AG04449 (cell line): ENCODE data around the gene MAFF.

ENCODE experiments used
- CTCF ChIA-PET: fragments of 350-600 bp; formaldehyde crosslinking; extraction: SDS; loops from one replicate; lab custom pipeline; 2021; ENCODE audit warnings: antibody characterized with exemption; lab: Yijun Ruan, JAX
- POLR2A ChIA-PET: fragments of 400-600, 350-600 bp; formaldehyde crosslinking; extraction: SDS; loops from one replicate; lab custom pipeline; 2020; ENCODE audit warnings: antibody characterized with exemption, inconsistent platforms; lab: Yijun Ruan, JAX
- DNase-seq: peaks from one replicate; pipeline ENCODE4 v3.0.0-alpha.2; 2010; ENCODE audit warnings: low read depth, low spot score
- H3K4me3 ChIP-seq: 2 replicates; pipeline ENCODE4 v1.5.1; 2011; ENCODE audit warnings: low read depth, mild to moderate bottlenecking, control low read depth, low read length
- TF ChIP-seq, protein P1 (sequence below): IDR thresholded peaks from one replicate; pipeline ENCODE4 v1.5.1; 2011; ENCODE audit warnings: mild to moderate bottlenecking, moderate library complexity, low read length, control low read depth, inconsistent platforms; ENCODE audit not compliant: insufficient read depth; ENCODE audit errors: missing control alignments

Gene MAFF

DNA sequence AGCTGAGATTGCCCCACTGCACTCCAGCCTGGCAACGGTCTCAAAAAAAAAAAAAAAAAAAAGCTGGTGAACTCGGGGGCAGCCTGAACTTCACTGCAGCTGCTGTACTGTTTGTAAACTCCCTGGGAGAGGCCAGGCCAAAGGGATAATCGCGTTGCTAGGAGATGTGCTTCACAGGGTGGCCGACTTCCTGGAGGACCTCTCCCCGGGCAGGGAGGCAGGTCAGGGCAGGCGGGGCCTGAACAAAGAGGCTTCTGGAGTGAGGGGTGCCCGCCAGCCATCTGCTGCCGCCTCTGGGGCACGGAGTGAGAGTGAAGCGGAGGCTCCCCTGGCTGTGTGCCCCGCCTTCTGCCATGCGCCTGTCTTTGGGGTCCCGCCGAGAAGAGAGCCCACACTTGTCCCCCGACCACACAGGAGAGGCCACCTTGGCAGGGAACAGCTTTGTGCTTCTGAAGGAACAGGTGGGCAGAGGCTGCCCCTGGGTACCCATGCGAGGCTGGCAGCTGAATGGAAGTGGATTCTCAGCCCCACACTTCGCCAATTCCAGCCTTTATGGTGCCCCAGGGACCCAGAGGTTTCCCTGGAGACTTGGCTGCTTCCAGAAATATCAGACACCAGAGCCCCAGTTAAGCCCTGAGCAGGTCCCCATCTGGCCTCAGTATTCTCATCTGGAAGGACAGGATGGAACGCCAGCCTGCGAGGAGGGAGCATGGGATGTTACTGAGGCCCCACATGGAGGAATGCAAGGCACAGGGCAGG lies 41.4 kb downstream of the MAFF start:
- TF ChIP-seq, protein P1, sequence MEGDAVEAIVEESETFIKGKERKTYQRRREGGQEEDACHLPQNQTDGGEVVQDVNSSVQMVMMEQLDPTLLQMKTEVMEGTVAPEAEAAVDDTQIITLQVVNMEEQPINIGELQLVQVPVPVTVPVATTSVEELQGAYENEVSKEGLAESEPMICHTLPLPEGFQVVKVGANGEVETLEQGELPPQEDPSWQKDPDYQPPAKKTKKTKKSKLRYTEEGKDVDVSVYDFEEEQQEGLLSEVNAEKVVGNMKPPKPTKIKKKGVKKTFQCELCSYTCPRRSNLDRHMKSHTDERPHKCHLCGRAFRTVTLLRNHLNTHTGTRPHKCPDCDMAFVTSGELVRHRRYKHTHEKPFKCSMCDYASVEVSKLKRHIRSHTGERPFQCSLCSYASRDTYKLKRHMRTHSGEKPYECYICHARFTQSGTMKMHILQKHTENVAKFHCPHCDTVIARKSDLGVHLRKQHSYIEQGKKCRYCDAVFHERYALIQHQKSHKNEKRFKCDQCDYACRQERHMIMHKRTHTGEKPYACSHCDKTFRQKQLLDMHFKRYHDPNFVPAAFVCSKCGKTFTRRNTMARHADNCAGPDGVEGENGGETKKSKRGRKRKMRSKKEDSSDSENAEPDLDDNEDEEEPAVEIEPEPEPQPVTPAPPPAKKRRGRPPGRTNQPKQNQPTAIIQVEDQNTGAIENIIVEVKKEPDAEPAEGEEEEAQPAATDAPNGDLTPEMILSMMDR = no peak
- POLR2A ChIA-PET = no interaction called here
- no peak for DNase-seq
- H3K4me3 ChIP-seq = no peak overlapping the region
- CTCF ChIA-PET = interaction anchor here (0.9 kb wide), 1 partner anchor 127 kb away, joined by 3 read pairs; no protein-coding TSS in a partner anchor

DNA sequence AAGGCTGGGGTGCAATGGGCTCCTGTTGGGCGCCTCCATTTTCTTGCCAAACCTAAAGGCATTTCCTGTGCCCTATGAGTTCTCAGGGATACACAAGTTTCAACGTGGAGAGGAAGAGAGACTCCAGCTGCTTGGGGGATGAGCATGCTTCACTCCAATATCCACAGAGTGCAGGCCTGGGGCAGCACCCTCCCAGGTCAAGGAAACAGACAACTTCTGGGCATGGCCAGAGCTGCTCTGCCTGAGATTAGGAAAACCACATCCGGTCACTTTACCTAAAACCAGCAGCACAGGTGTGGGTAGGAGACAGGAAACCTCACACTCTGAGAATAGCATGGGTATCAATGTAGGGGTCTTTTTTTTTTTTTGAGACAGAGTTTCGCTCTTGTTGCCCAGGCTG lies 42.3 kb downstream of the MAFF start:
- POLR2A ChIA-PET = no interaction called here
- TF ChIP-seq, protein P1 = no peak
- no peak for DNase-seq
- H3K4me3 ChIP-seq = no peak overlapping the region
- CTCF ChIA-PET = no interaction called here

DNA sequence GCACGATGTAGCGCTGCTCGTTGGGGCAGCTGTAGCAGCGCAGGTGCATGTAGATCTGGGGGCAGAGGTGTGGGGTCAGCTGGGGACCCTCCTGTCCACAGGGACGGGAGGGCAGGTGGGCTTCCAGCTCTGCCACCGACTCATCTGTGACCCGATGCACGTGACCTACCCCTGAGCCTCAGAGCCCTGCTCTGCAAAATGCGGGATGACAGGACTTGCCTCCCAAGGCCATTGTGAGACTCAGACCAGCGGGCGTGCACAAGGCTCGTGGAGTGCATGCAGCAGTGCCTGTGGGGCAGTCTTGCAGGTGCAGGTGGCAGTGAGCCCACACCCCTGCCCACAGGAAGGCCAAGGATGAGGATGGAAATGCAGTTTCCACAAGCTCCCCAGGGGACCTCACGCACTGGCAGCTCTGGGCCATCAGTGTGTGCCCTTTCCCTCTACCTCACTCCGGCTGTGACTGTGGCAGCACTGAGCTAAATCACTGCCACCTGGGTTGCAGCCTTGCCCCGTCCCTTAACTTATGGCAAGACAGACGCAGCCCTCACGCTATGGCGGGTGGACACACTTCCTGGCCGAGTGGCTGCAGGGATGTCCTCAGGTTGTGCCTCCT lies 44.4 kb downstream of the MAFF start:
- POLR2A ChIA-PET = no interaction called here
- CTCF ChIA-PET = interaction anchor here (1.1 kb wide), 1 partner anchor 15 kb away, joined by 3 read pairs; no protein-coding TSS in a partner anchor
- TF ChIP-seq, protein P1 = no peak

DNA sequence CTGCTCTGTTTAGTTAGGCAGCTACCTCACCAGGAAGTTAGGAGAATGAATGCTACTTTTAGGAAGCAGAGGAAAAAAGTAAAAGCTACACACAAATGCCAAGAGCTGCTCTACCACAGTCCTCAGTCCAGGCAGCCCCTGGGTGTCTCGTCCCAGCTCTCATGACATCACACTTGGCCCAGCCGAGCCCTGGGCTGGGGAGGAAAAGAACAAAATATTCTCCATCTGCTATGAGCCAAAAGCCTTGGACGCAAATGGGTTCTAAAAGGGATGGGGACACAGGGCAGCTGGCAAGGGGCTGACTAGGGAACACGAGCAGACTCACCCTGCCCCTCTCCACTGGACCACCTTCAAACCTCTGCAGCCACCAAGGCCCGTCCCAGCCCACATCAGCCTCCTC lies 44.9 kb downstream of the MAFF start:
- TF ChIP-seq, protein P1 = no peak
- DNase-seq = no peak
- POLR2A ChIA-PET = no interaction called here
- H3K4me3 ChIP-seq = no peak overlapping the region
- CTCF ChIA-PET = interaction anchor here (1.1 kb wide), 1 partner anchor 14 kb away, joined by 3 read pairs; no protein-coding TSS in a partner anchor

More for the DNA sequence above, 44.4 kb downstream of the MAFF start:
- no peak overlapping the region for H3K4me3 ChIP-seq
- DNase-seq = no peak

DNA sequence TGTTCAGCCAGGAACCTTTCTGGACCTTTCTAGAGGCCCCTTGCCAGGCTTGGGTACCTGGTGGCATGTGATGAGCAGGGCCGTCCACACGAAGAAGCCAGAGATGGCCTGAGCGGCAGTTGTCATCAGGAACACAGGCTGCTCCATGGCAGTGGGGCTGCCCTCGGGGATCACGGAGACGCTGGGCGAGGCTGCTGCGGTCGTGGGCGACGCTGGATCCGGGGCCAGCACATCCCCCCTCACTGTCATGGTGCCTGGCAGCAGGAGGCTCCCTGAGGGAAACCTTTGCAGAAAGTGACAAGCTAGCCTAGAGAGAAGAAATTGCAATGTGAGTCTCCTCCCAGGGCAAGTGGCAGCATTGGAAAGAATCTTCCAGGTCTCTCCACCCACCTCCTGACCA lies 45.9 kb downstream of the MAFF start:
- DNase-seq = no peak
- H3K4me3 ChIP-seq = no peak overlapping the region
- ChIA-PET POLR2A (no interaction called here), CTCF (no interaction called here)
- TF ChIP-seq, protein P1 = no peak

DNA sequence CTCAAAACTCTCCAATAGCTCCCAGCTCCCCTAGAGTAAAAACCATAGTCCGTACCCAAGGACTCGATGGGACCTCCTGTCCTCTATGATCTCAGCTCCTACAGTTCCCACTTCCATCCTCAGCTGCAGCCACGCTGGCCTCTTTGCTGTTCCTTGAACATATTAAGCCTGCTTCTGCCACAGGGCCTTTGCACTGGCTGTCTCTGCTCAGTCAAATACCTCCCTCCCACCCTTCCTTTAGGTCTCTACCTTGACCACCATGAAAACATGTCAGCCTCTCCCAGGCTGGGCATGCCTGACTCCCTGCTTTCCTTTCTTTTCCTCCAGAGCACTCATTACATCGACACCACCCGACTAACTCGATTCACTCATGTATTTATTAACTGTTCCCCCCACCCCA lies 46.5 kb downstream of the MAFF start:
- H3K4me3 ChIP-seq = no peak overlapping the region
- no peak for DNase-seq
- CTCF ChIA-PET = no interaction called here
- POLR2A ChIA-PET = no interaction called here
- TF ChIP-seq, protein P1 = no peak
